DND-41 (cell line): ENCODE measurements around the gene GATA3.

Experiments used
- CTCF ChIP-seq: IDR thresholded peaks from 2 replicates; pipeline ENCODE4 v1.5.1; 2012; ENCODE audit warnings: borderline replicate concordance, low read length, moderate library complexity, mild to moderate bottlenecking; ENCODE audit not compliant: poor library complexity, severe bottlenecking; ENCODE audit errors: extremely low read depth
- EZH2 ChIP-seq: IDR thresholded peaks from 3 replicates; pipeline ENCODE4 v1.6.1; 2012; ENCODE audit warnings: borderline replicate concordance, low read depth, mild to moderate bottlenecking, moderate library complexity, low read length, inconsistent platforms; ENCODE audit not compliant: severe bottlenecking

- TF ChIP-seq CTCF (no peak), EZH2 (no peak)
Observed at GRCh38 chr10:8073691-8074416, 19.4 kb downstream of the GATA3 start.
